GM12801 (cell line): ENCODE results near the gene AFDN.

ENCODE experiments used
- CTCF ChIP-seq: IDR thresholded peaks from one replicate; pipeline ENCODE4 v1.5.1; 2011; ENCODE audit warnings: control low read depth; ENCODE audit not compliant: insufficient read length; ENCODE audit errors: extremely low read depth

AFDN gene

GRCh38 chr6:167987396-167988153 lies 160.9 kb downstream of the AFDN start:
- TF ChIP-seq CTCF: no peak

- TF ChIP-seq CTCF: no peak
Observed at GRCh38 chr6:167988154-167988495, 161.4 kb downstream of the AFDN start.

- TF ChIP-seq CTCF: no peak
Observed at GRCh38 chr6:167988945-167989841, 162.5 kb downstream of the AFDN start.

- no peak for TF ChIP-seq CTCF
Observed at GRCh38 chr6:167990016-167990945, 163.6 kb downstream of the AFDN start.

- no peak for TF ChIP-seq CTCF
Observed at GRCh38 chr6:167993169-167993568, 166.5 kb downstream of the AFDN start.

- TF ChIP-seq CTCF: no peak
Observed at GRCh38 chr6:167993831-167994230, 167.1 kb downstream of the AFDN start.

GRCh38 chr6:167995302-167995701 lies 168.6 kb downstream of the AFDN start:
- no peak for TF ChIP-seq CTCF
